NCI-H1105 treated with DMSO at 0.1 percent for 48 hours (cell line): ENCODE data around the gene KCNIP4.

ENCODE experiments used
- DNase-seq: peaks from one replicate; lab custom pipeline; 2025; lab: John Stamatoyannopoulos, UW

Gene KCNIP4

GRCh38 chr4:21688596-21689265, 259.8 kb downstream of the KCNIP4 start:
- DNase-seq = no peak

GRCh38 chr4:21685911-21686310, 262.7 kb downstream of the KCNIP4 start:
- no peak for DNase-seq

- no peak for DNase-seq
Measured at GRCh38 chr4:21680326-21680898, 268.2 kb downstream of the KCNIP4 start.

DNA sequence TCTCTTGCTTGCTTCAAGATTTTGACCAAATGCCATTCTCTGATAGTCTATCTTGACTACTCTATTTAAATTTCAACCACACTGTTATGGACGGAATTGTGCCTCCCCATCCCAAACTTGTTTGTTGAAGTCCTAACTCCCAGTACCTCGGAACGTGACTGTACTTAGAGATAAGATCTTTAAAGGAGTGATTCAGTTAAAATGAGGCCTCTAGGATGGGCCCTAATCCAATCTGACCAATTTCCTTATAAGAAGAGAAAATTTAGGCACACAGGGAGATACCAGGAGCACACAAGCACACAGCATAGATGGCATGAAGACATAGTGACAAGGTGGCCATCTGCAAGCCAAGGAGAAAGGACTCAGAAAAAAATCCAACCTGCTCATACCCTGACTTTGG, 269.9 kb downstream of the KCNIP4 start:
- DNase-seq = no peak

- no peak for DNase-seq
Measured at GRCh38 chr4:21677173-21677572, 271.4 kb downstream of the KCNIP4 start.

- no peak for DNase-seq
Measured at GRCh38 chr4:21664355-21664754, 284.2 kb downstream of the KCNIP4 start.

DNA sequence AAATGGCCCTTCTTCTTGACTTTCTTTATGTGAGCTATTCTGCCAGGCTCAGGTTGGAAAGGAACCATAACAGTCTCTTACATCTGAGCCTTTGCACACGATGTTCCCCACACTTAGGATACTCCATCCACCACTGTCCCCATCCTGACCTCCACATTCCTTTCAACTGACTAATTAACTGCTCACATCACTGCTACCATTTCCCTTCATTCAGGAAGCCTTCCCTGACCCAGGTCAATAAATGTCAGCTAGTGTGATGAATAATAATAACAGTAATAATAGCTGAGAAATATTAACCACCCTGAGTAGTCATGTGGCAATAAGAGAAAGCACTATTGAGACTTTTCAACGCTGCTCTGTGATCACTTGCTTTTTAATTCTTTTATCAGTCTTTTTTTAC, 291.7 kb downstream of the KCNIP4 start:
- DNase-seq = no peak

DNA sequence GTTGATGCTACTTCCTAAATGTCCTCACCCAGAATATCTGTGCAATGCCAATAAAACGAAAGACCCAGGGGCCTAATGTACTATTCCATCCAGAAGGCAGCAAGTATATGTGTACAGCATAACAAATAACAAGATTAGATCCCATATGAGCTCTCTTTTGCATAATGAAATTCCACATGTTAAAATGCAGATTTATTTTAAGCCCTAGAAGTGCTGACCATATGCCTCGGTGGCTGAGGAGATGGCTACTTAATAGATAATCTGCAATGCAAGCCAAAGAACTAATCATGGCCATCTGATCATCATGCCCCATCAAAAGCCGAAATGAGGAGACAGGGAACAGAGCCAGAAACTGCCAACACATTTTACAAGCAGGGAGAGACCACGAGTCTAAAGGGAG, 293.5 kb downstream of the KCNIP4 start:
- DNase-seq = no peak

- DNase-seq = no peak
Measured at GRCh38 chr4:21652508-21653231, 295.9 kb downstream of the KCNIP4 start.

DNA sequence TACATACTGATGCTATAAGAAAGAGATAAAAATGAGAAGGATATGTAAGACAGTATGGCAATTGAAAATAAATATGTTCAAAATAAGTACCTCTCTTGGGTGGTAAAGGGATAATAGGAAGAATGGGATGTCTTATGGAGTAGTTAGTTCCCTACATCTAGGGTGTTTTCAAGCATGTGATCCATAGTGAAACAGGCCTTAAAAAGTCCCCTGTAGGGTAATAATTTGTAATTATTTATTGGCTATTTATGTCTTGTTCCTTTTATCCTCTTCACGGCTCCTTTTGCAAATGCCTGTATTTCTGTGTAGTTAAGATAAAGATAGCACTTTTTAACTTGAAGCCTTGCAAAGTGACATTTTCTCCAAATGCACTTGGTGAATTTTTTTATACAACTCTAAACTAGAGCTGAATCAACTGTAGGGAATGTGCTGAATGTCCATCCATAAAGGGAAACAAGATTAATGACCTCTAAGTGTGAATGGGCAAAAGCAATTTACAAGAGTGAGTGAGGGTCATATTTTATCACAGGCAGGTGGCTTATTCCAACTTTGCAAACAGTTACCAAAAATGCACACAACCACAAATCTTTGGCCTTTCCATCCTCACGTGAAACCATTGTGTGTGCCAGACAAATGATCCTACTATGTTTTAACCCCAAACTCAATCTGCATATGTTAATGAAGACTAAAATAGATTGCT, 299.0 kb downstream of the KCNIP4 start:
- no peak for DNase-seq

DNA sequence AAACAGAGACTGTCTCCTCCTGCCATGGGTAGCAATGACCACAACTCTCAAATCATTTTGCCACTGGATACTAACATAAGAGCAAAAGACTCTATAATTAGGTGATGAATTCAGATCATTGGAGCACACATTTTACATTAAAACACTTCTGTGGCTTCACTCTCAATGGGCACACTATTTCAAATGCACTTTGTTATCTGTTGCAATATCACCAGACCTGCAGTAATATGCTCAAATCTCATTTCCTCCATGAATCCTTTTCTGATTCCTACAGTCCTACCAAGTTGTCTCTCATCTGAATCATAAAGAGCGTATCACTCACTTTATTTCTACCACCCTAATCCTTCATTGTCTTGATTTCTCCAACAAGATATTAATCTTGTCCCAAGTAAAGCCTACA, 302.8 kb downstream of the KCNIP4 start:
- DNase-seq = no peak

- DNase-seq = no peak
Measured at GRCh38 chr4:21641696-21642095, 306.9 kb downstream of the KCNIP4 start.

DNA sequence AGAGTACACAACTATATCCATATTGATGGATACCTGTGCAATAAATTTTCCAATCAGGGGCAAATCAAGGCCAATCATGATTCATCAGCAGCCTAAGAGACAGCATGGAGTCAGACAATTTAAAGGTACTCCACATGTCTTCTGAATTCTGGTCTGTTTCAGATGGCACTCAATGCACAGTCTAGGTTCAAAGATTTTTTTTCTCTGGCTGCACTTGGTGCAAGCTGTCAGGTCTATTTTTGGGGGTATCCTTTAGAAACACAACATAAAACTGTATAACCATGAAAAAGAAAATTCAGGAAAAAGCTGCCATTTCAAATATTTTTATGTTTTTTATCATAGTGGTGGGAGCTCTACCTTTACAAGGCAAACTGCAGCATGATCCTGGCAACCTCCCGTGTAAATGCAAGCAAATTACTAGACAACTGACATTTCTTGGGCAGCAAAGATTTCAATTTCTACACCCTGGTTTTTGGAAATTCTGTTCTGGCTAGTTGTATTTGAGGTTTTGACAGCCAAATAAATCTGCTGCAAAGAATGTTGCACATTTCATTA, 310.3 kb downstream of the KCNIP4 start:
- DNase-seq = no peak

- no peak for DNase-seq
Measured at GRCh38 chr4:21628916-21629610, 319.5 kb downstream of the KCNIP4 start.

GRCh38 chr4:21628116-21628670, 320.4 kb downstream of the KCNIP4 start:
- DNase-seq = no peak

GRCh38 chr4:21625447-21625846, 323.1 kb downstream of the KCNIP4 start:
- DNase-seq = no peak

DNA sequence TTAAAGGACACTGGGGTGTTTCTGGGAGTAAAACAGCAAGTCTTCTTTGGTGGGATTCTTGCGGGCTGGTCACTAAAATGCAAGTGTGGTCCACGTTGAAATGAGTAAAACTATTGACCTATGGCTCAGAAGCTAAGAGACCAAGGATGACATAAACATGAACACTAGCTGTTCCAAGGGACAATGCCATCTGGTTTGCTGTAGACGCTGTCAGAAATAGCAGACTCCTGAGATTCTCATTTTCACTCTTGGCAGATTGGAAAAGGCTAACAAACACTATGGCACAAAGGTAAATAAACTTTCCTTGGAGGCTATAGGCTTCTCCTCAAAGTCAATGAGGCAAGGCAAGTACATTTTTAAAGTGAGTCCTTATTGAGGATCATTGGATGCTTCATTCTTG, 343.6 kb downstream of the KCNIP4 start:
- no peak for DNase-seq

DNA sequence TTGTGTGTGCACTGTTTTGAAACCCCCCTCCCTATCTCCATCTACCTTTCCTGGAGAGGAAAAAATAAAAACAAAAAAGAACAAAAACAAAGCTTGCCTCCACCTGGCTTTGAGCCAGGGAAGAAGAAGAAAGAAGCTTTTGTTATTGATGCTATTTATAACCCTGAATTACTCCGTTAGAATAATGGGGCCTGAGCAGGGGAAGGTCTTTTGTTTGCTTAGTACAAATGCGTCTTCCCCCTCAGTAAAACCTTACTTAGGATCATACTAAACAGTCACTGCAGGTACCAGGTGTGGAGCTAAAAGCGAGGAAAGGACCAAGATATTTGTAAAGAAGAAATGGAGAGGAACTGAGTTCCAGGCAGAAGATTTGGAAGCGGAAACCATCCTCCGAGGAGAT, 352.1 kb downstream of the KCNIP4 start:
- DNase-seq = peak; percentile 75

DNA sequence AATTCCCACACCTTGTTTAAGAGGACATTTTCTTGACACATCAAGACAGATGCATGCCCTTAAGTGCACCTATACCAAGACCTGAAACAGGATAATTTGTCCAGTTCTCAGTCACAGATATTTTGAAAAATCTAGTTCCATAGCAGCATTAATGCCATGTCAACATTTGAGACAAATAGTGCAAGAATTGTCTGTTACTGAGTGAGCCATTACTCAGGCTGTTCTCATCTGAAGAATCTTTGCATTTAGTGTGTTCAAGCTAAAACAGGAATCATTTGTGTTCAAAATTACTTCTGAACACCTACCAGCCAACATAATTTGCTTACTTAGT, 354.9 kb downstream of the KCNIP4 start:
- no peak for DNase-seq

DNA sequence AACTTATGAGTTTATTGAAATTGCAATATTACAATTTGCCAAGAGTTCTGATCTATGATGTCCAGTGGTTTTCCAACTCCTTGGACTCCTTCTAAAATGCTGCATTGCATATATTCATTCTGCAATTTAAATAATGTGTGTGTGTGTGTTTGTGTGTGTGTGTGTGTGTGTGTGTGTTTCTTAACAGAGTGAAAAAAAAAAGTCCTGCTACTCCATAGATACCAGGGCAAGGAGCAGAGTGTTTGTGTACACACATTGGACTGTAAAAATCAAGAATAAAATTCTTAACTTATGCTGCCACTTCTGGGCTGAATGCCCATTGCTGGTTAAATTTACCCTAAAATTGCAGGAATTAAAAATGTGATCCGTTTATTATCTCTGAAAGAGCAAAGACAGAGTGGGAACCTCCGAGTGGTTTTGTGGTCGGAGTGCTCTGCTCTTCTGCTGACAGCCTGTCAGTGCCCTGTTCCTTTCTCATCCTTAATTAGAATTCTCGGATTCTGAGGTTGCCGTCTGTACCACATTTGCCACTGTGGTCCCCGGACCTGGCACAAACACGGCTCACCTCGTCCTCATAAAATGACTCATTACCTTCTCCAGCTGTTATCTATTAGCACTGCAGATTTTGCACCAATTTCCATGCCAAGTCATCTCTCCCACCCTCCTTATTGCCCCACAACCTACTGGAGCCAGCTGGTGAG, 355.5 kb downstream of the KCNIP4 start:
- DNase-seq = peak; percentile 46

DNA sequence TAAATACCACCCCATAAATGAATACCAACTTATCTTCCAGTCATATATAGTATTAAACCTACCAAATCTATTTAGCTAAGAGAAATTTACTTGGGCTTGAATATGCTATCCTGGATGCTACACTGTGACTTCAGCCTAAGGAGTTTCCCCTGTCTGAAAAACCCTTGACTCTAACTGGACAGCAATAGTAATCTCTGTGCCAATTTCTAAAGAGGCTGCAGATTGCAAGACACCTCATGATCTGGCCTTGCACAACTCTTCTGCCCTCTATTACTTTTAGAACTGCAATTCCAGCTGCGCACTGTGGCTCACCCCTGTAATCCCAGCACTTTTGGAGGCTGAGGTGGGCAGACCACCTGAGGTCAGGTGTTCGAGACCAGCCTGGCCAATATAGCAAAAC, 371.5 kb downstream of the KCNIP4 start:
- no peak for DNase-seq
